Lower leg skin (tissue), 3 donors: ENCODE measurements around the gene ARIH1.

ENCODE experiments used
- POLR2A ChIP-seq, 2 donors: fragments of 450-650 bp; IDR thresholded peaks; one replicate each; pipeline ENCODE4 v1.6.1; 2016 to 2017; ENCODE audit warnings: antibody characterized with exemption in 2 of 2, mild to moderate bottlenecking in 1 of 2, moderate library complexity in 1 of 2
- TF ChIP-seq, protein P1 (sequence below), 3 donors: fragments of 450-650 bp; IDR thresholded peaks; one replicate each; pipeline ENCODE4 v1.5.1; 2016; ENCODE audit warnings: antibody characterized with exemption in 3 of 3, mild to moderate bottlenecking in 3 of 3, moderate library complexity in 2 of 3

DNA sequence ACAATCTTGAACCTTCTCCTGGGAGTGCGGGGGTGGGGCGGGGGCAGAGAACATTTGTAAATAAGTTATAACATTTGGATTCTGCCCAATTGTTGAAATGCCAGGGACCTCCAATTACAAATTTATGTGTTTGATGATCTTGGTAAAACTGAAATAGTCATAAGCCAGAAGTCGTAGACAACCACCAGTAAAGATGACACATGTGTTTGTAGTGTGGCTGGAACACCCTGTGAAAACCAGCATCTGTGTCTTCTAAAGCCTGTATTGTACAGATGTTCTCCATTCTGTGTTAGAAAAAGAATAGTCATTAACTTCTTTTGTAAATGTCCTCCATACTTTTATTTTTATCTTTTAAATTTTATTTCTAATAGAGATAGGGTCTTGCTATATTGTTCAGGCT, 61.8 kb downstream of the ARIH1 start:
- TF ChIP-seq, protein P1, sequence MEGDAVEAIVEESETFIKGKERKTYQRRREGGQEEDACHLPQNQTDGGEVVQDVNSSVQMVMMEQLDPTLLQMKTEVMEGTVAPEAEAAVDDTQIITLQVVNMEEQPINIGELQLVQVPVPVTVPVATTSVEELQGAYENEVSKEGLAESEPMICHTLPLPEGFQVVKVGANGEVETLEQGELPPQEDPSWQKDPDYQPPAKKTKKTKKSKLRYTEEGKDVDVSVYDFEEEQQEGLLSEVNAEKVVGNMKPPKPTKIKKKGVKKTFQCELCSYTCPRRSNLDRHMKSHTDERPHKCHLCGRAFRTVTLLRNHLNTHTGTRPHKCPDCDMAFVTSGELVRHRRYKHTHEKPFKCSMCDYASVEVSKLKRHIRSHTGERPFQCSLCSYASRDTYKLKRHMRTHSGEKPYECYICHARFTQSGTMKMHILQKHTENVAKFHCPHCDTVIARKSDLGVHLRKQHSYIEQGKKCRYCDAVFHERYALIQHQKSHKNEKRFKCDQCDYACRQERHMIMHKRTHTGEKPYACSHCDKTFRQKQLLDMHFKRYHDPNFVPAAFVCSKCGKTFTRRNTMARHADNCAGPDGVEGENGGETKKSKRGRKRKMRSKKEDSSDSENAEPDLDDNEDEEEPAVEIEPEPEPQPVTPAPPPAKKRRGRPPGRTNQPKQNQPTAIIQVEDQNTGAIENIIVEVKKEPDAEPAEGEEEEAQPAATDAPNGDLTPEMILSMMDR (IDR thresholded peaks at IDR 0.05), result no peak
- no peak for TF ChIP-seq POLR2A (IDR thresholded peaks at IDR 0.05)
